Right ventricle myocardium inferior (tissue), 1 donor: ENCODE data around the gene MLLT1. TPM values are rescaled to one million over a fixed set of nuclear protein-coding genes. Genes with fewer than 3 reads are reported as not detected.

ENCODE experiments used
- ATAC-seq: fragments of 200-7000 bp; cut with Tn5 transposase; one replicate; pipeline ENCODE4 v1.9.1; 2020; ENCODE audit warnings: mild to moderate bottlenecking, moderate library complexity
- DNase-seq: peaks from one replicate; pipeline ENCODE4 v3.0.0; 2021; ENCODE audit errors: missing footprints
- intact Hi-C: fragments of 100-400 bp; cut with DNase I; formaldehyde crosslinking; loops from one replicate; pipeline ENCODE4 v1.11.0; 2022
- total RNA-seq: library from RNA; stranded (reverse); fragmentation: NEBNext Ultra II Directional; extraction: Animal tissue kit (Norgen Biotek cat#: 25700); gene quantifications from one replicate; pipeline ENCODE4 v1.2.1, GENCODE V29; 2021
- donor health status: DM: no; HTN: yes; CAD: no; lungs with severe emphysema.

The MLLT1 gene
- total RNA-seq, 1 donor from 2014 or later = 40.1 TPM

- ATAC-seq (peak; percentile 98), DNase-seq (peak; percentile 99)
- intact Hi-C loops = no loop called here
These were observed 80.4 kb downstream of the MLLT1 start for GRCh38 chr19:6199240-6199994.

GRCh38 chr19:6198896-6199239, 80.9 kb downstream of the MLLT1 start:
- ATAC-seq (no peak), DNase-seq (no peak)
- intact Hi-C loops = no loop called here

GRCh38 chr19:6196361-6196760, 83.4 kb downstream of the MLLT1 start:
- intact Hi-C loops = no loop called here
- ATAC-seq (no peak), DNase-seq (no peak)

- DNase-seq (no peak), ATAC-seq (no peak)
- intact Hi-C loops = no loop called here
These were observed 91.0 kb downstream of the MLLT1 start for GRCh38 chr19:6188811-6189210.

- ATAC-seq (no peak), DNase-seq (no peak)
- intact Hi-C loops = no loop called here
These were observed 92.4 kb downstream of the MLLT1 start for GRCh38 chr19:6187374-6187773.

- no peak for DNase-seq
- peak; percentile 26 for ATAC-seq
- intact Hi-C loops = no loop called here
These were observed 93.6 kb downstream of the MLLT1 start for GRCh38 chr19:6185835-6186834.

- intact Hi-C loops = no loop called here
- ATAC-seq (no peak), DNase-seq (no peak)
These were observed 94.5 kb downstream of the MLLT1 start for GRCh38 chr19:6185093-6185834.

- intact Hi-C loops = no loop called here
- no peak for ATAC-seq
- no peak for DNase-seq
These were observed 98.7 kb downstream of the MLLT1 start for GRCh38 chr19:6181119-6181518.

GRCh38 chr19:6173190-6173589, 106.6 kb downstream of the MLLT1 start:
- ATAC-seq (no peak), DNase-seq (no peak)
- intact Hi-C loops = no loop called here

GRCh38 chr19:6172074-6172863, 107.5 kb downstream of the MLLT1 start:
- intact Hi-C loops = no loop called here
- DNase-seq = no peak
- ATAC-seq = no peak

GRCh38 chr19:6167115-6167514, 112.7 kb downstream of the MLLT1 start:
- DNase-seq = no peak
- intact Hi-C loops = no loop called here
- ATAC-seq = no peak

- ATAC-seq (no peak), DNase-seq (no peak)
- intact Hi-C loops = no loop called here
These were observed 114.8 kb downstream of the MLLT1 start for GRCh38 chr19:6164906-6165531.

GRCh38 chr19:6161271-6161850, 118.4 kb downstream of the MLLT1 start:
- DNase-seq (no peak), ATAC-seq (no peak)
- intact Hi-C loops = no loop called here

Other genes starting within 250 kb of the MLLT1 start
- 5.4 TPM for gene RFX2, start 169.5 kb downstream of the MLLT1 start, total RNA-seq
- not detected for gene ACSBG2, start 144.3 kb downstream of the MLLT1 start, total RNA-seq
- gene ACER1, start 53.6 kb upstream of the MLLT1 start, total RNA-seq = not detected
- 80.3 TPM for gene CLPP, start 81.6 kb upstream of the MLLT1 start, total RNA-seq
- 134 TPM for gene ALKBH7, start 92.8 kb upstream of the MLLT1 start, total RNA-seq
- gene PSPN, start 96.0 kb upstream of the MLLT1 start, total RNA-seq = 1.1 TPM
- gene GTF2F1, start 113.2 kb upstream of the MLLT1 start, total RNA-seq = 29.6 TPM
- 87.9 TPM for gene KHSRP, start 144.8 kb upstream of the MLLT1 start, total RNA-seq
- 0.16 TPM for gene SLC25A41, start 153.8 kb upstream of the MLLT1 start, total RNA-seq
- 89.9 TPM for gene SLC25A23, start 179.8 kb upstream of the MLLT1 start, total RNA-seq
- not detected for gene CRB3, start 184.3 kb upstream of the MLLT1 start, total RNA-seq
- 0.92 TPM for gene DENND1C, start 201.8 kb upstream of the MLLT1 start, total RNA-seq
- gene TUBB4A, start 222.3 kb upstream of the MLLT1 start, total RNA-seq = 6.2 TPM